Measurements from ENCODE around the gene EFCAB11.
"Not testable (repeated sequence)": the region's sequence is repeated elsewhere in the genome, so short reads cannot be mapped to it uniquely, and the experiment has no call there.

Gene EFCAB11

GRCh38 chr14:89899291-89899690, 55.2 kb downstream of the EFCAB11 start:
- TF ChIP-seq TOX (CRISPR knock-in tag; IDR thresholded peaks at IDR 0.05; ENCODE audit: borderline replicate concordance) (no peak), ZFP3 (CRISPR knock-in tag; IDR thresholded peaks at IDR 0.05) (no peak), BACH2 (CRISPR knock-in tag; IDR thresholded peaks at IDR 0.05; ENCODE audit: borderline replicate concordance) (no peak), ZNF70 (CRISPR knock-in tag; IDR thresholded peaks at IDR 0.05) (no peak), RARB (CRISPR knock-in tag; IDR thresholded peaks at IDR 0.05) (no peak), TCF4 (CRISPR knock-in tag; IDR thresholded peaks at IDR 0.05; ENCODE audit: borderline replicate concordance) (no peak), CSDC2 (CRISPR knock-in tag; IDR thresholded peaks at IDR 0.05) (no peak), SNAI2 (CRISPR knock-in tag; IDR thresholded peaks at IDR 0.05) (no peak), CREB5 (CRISPR knock-in tag; IDR thresholded peaks at IDR 0.05; ENCODE audit: low read depth) (no peak), ZNF8 (CRISPR knock-in tag; IDR thresholded peaks at IDR 0.05) (no peak), PATZ1 (CRISPR knock-in tag; IDR thresholded peaks at IDR 0.05; ENCODE audit: borderline replicate concordance) (no peak), ZC3H10 (CRISPR knock-in tag; IDR thresholded peaks at IDR 0.05) (no peak), ZFP30 (CRISPR knock-in tag; IDR thresholded peaks at IDR 0.05) (no peak), CSRNP3 (CRISPR knock-in tag; IDR thresholded peaks at IDR 0.05) (no peak), GLIS3 (CRISPR knock-in tag; IDR thresholded peaks at IDR 0.05) (no peak), ARNTL (CRISPR knock-in tag; IDR thresholded peaks at IDR 0.05; ENCODE audit: borderline replicate concordance, low read depth) (no peak)
- ATAC-seq, result no peak

GRCh38 chr14:89893388-89893787, 61.1 kb downstream of the EFCAB11 start:
- not testable (repeated sequence) for ATAC-seq

GRCh38 chr14:89892953-89893352, 61.6 kb downstream of the EFCAB11 start:
- no peak for ATAC-seq
- TF ChIP-seq ISL1 (CRISPR knock-in tag; IDR thresholded peaks at IDR 0.05) (no peak), SNAI2 (CRISPR knock-in tag; IDR thresholded peaks at IDR 0.05) (no peak), ESRRG (CRISPR knock-in tag; IDR thresholded peaks at IDR 0.05) (no peak), TCF4 (CRISPR knock-in tag; IDR thresholded peaks at IDR 0.05; ENCODE audit: borderline replicate concordance) (no peak)

GRCh38 chr14:89891721-89892120, 62.8 kb downstream of the EFCAB11 start:
- ATAC-seq, result not testable (repeated sequence)

- no peak for TF ChIP-seq PATZ1 (CRISPR knock-in tag; IDR thresholded peaks at IDR 0.05; ENCODE audit: borderline replicate concordance)
- TF ChIP-seq ISL1 (CRISPR knock-in tag; IDR thresholded peaks at IDR 0.05), result no peak
- TF ChIP-seq PPARA (CRISPR knock-in tag; IDR thresholded peaks at IDR 0.05; ENCODE audit: borderline replicate concordance), result no peak
- no peak for TF ChIP-seq GLIS3 (CRISPR knock-in tag; IDR thresholded peaks at IDR 0.05)
- ATAC-seq, result no peak
Observed at GRCh38 chr14:89891055-89891454, 63.5 kb downstream of the EFCAB11 start.

- no peak for ATAC-seq
- TF ChIP-seq CSDC2 (CRISPR knock-in tag; IDR thresholded peaks at IDR 0.05) (no peak), PPARA (CRISPR knock-in tag; IDR thresholded peaks at IDR 0.05; ENCODE audit: borderline replicate concordance) (no peak), SNAI2 (CRISPR knock-in tag; IDR thresholded peaks at IDR 0.05) (no peak)
Observed at GRCh38 chr14:89890589-89890988, 63.9 kb downstream of the EFCAB11 start.
